ENCODE results near the gene LYRM1. TPM values are rescaled to one million over a fixed set of nuclear protein-coding genes. Genes with fewer than 3 reads are reported as not detected.

LYRM1 gene
- polyA plus RNA-seq, 1 of the 3 experiments (the other 2 are of a cell fraction): 18.1 TPM

GRCh38 chr16:20868890-20869289, 31.7 kb upstream of the LYRM1 start:
- Histone ChIP-seq H3F3A (replicated peaks; ENCODE audit: insufficient read depth) (peaks cover 21% of the 10 kb centered on the region), H4K20me1 (ENCODE audit: insufficient read depth) (no peaks in the 10 kb centered on the region), H3K27me3 (ENCODE audit: insufficient read depth) (no peaks in the 10 kb centered on the region), H3K4me2 (peak overlapping the region; percentile 32; the same call in 1 of the 2 replicates), H3K36me3 (replicated peaks in 1 of 2; ENCODE audit: control insufficient read depth in 1 of 2, insufficient read depth in 2 of 2, low read length in 1 of 2) (no peaks in the 10 kb centered on the region), H3K79me2 (ENCODE audit: insufficient read depth) (peaks cover 84% of the 10 kb centered on the region), H3K27ac (ENCODE audit: low read depth in 2 of 2, low read length in 1 of 2) (peak overlapping the region; percentile 53 to 62; a peak in 3 of 4 replicates), H3K9me3 (no peaks in the 10 kb centered on the region), H3K9ac (no peak overlapping the region), H3K9me2 (no peaks in the 10 kb centered on the region), H3K4me3 (ENCODE audit: low read depth in 2 of 2, low read length in 1 of 2) (no peak overlapping the region), H3K4me1 (ENCODE audit: control insufficient read depth in 1 of 2, insufficient read depth in 2 of 2, low read depth in 1 of 2, low read length in 1 of 2) (peaks cover 41% of the 10 kb centered on the region in 2 experiments), H2AFZ (ENCODE audit: low read depth) (no peak overlapping the region)
- CTCF ChIA-PET: interaction anchor here (4.8 kb wide), 1 partner anchor 19 kb away, joined by 23 read pairs; no protein-coding TSS in a partner anchor
- TF ChIP-seq RFX5 (IDR thresholded peaks at IDR 0.05; ENCODE audit: low read length) (no peak), GATA2 (CRISPR knock-in tag; IDR thresholded peaks at IDR 0.05) (peak; percentile 18; the same call in 1 of the 2 replicates), POLR2AphosphoS5 (IDR thresholded peaks at IDR 0.05; ENCODE audit: low read depth, low read length) (no peak), YY1 (IDR thresholded peaks at IDR 0.05; ENCODE audit: low read depth) (no peak), ELF1 (IDR thresholded peaks at IDR 0.05) (no peak), RAD21 (IDR thresholded peaks at IDR 0.05; ENCODE audit: low read length) (no peak), MEF2A (IDR thresholded peaks at IDR 0.05; ENCODE audit: borderline replicate concordance, low read depth) (no peak), CHD2 (IDR thresholded peaks at IDR 0.05; ENCODE audit: low read length, partially characterized antibody) (no peak), MAX (IDR thresholded peaks at IDR 0.05; ENCODE audit: low read depth) (no peak), FOXJ3 (CRISPR knock-in tag; IDR thresholded peaks at IDR 0.05) (no peak), FOXM1 (IDR thresholded peaks at IDR 0.05; ENCODE audit: low read depth) (no peak), NRF1 (IDR thresholded peaks at IDR 0.05; ENCODE audit: low read depth, low read length) (no peak), TCF12 (IDR thresholded peaks at IDR 0.05) (peak; percentile 33; the same call in 1 of the 2 replicates), FOSL2 (IDR thresholded peaks at IDR 0.05; ENCODE audit: borderline replicate concordance, low read depth) (no peak), EP300 (IDR thresholded peaks at IDR 0.05; ENCODE audit: borderline replicate concordance in 1 of 2, low read depth in 1 of 2, low read length in 1 of 2) (no peak), NFIC (IDR thresholded peaks at IDR 0.05; ENCODE audit: borderline replicate concordance) (peak; percentile 84), USF1 (IDR thresholded peaks at IDR 0.05; ENCODE audit: borderline replicate concordance, low read depth) (no peak), REST (IDR thresholded peaks at IDR 0.05; ENCODE audit: low read depth, low read length) (no peak), RCOR1 (IDR thresholded peaks at IDR 0.05; ENCODE audit: low read length) (0 out of 2 replicates have a peak, but pooled peaks have one; percentile 37)
- TF ChIP-seq, protein P1, sequence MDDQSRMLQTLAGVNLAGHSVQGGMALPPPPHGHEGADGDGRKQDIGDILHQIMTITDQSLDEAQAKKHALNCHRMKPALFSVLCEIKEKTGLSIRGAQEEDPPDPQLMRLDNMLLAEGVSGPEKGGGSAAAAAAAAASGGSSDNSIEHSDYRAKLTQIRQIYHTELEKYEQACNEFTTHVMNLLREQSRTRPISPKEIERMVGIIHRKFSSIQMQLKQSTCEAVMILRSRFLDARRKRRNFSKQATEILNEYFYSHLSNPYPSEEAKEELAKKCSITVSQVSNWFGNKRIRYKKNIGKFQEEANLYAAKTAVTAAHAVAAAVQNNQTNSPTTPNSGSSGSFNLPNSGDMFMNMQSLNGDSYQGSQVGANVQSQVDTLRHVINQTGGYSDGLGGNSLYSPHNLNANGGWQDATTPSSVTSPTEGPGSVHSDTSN (IDR thresholded peaks at IDR 0.05): no peak
- TF ChIP-seq, protein P2, sequence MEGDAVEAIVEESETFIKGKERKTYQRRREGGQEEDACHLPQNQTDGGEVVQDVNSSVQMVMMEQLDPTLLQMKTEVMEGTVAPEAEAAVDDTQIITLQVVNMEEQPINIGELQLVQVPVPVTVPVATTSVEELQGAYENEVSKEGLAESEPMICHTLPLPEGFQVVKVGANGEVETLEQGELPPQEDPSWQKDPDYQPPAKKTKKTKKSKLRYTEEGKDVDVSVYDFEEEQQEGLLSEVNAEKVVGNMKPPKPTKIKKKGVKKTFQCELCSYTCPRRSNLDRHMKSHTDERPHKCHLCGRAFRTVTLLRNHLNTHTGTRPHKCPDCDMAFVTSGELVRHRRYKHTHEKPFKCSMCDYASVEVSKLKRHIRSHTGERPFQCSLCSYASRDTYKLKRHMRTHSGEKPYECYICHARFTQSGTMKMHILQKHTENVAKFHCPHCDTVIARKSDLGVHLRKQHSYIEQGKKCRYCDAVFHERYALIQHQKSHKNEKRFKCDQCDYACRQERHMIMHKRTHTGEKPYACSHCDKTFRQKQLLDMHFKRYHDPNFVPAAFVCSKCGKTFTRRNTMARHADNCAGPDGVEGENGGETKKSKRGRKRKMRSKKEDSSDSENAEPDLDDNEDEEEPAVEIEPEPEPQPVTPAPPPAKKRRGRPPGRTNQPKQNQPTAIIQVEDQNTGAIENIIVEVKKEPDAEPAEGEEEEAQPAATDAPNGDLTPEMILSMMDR (IDR thresholded peaks at IDR 0.05): no peak
- DNase-seq: peak; percentile 65
- WGBS (ENCODE audit: low lambda C conversion rate): 0% methylated on average over 3 of the region's 3 CpGs
- POLR2A ChIA-PET: interaction anchor here (2.1 kb wide), 1 partner anchor 31 kb away, joined by 7 read pairs; the partner anchor contains the start of gene DCUN1D3
